K562 (cell line): ENCODE results near the gene SPZ1. TPM values are rescaled to one million over a fixed set of nuclear protein-coding genes. Genes with fewer than 3 reads are reported as not detected.

Source experiments
- ATAC-seq: fragments of 200-7000 bp; cut with Tn5 transposase; 3 replicates; pipeline ENCODE4 v1.9.1; 2020; ENCODE audit warnings: moderate library complexity
- BruUV-seq: library from RNA; stranded (reverse); fragments of 400-500 nt; replicated peaks from 2 replicates; lab custom pipeline; 2021; lab: Mats Ljungman, UMichigan
- CTCF ChIA-PET: fragments of 300-600 bp; formaldehyde crosslinking; extraction: SDS; loops from one replicate; lab custom pipeline; 2021; ENCODE audit warnings: low intra/inter-chr PET ratio; lab: Yijun Ruan, JAX
- POLR2A ChIA-PET: fragments of 300-600, 350-650 bp; sonication (Branson Sonifier 250); formaldehyde crosslinking; extraction: SDS; loops from one replicate; lab custom pipeline; 2021; ENCODE audit warnings: antibody characterized with exemption, inconsistent platforms; lab: Yijun Ruan, JAX
- DNase-seq, 4 experiments: peaks; one replicate each; pipeline versions ENCODE4 v3.0.0 to v3.0.0-alpha.2; 2011 to 2018; ENCODE audit warnings: low spot score in 3 of 4, mixed read lengths in 3 of 4; ENCODE audit errors: extremely low read depth in 1 of 4
- FAIRE-seq: peaks from 2 replicates; lab custom pipeline; 2011; peaks lifted over from hg19 to GRCh38; lab: Jason Lieb, UNC
- H2AFZ ChIP-seq: 2 replicates; pipeline ENCODE4 v1.6.0; 2011; ENCODE audit warnings: low read depth, low read length, control low read depth, inconsistent platforms
- H3K27ac ChIP-seq: fragments of 200-600 bp; 3 replicates; pipeline ENCODE4 v1.8.0; 2011; ENCODE audit warnings: low read depth, mild to moderate bottlenecking, control low read depth, inconsistent platforms, low read length, moderate library complexity, mixed read lengths; ENCODE audit errors: extremely low read depth
- H3K27me3 ChIP-seq, 2 experiments: fragments of 300-600 bp in 1 of 2; 2 replicates in 1 of 2; 3 replicates in 1 of 2; pipeline versions ENCODE4 v1.6.0 to v1.8.0; 2011; ENCODE audit warnings: inconsistent platforms in 2 of 2, low read length in 2 of 2, mild to moderate bottlenecking in 1 of 2, mixed read lengths in 1 of 2, moderate library complexity in 1 of 2; ENCODE audit not compliant: control insufficient read depth in 2 of 2, insufficient read depth in 2 of 2
- H3K36me3 ChIP-seq: fragments of 300-600 bp; 3 replicates; pipeline ENCODE4 v1.8.0; 2011; ENCODE audit warnings: mild to moderate bottlenecking, low read length, inconsistent platforms; ENCODE audit not compliant: control insufficient read depth, insufficient read depth
- H3K4me1 ChIP-seq, 2 experiments: fragments of 200-600 bp in 1 of 2; replicated peaks in 1 of 2; 2 replicates in 1 of 2; 3 replicates in 1 of 2; pipeline versions ENCODE4 v1.5.1 to v1.8.0; 2011; ENCODE audit warnings: inconsistent platforms in 2 of 2, low read length in 2 of 2, mild to moderate bottlenecking in 1 of 2, mixed read lengths in 1 of 2, moderate library complexity in 1 of 2; ENCODE audit not compliant: control insufficient read depth in 2 of 2, insufficient read depth in 2 of 2
- H3K4me2 ChIP-seq: 2 replicates; pipeline ENCODE4 v1.6.1; 2011; ENCODE audit warnings: low read length, control low read depth, inconsistent platforms, mixed read lengths; ENCODE audit not compliant: insufficient read depth
- H3K4me3 ChIP-seq: fragments of 200-600 bp; sonication (generic), shearing (Covaris generic); 2 replicates; pipeline ENCODE4 v1.5.1; 2016; ENCODE audit warnings: control low read depth, inconsistent platforms
- H3K79me2 ChIP-seq: fragments of 200-600 bp; 3 replicates; pipeline ENCODE4 v1.8.0; 2011; ENCODE audit warnings: low read length, inconsistent platforms; ENCODE audit not compliant: control insufficient read depth, insufficient read depth
- H3K9ac ChIP-seq, 2 experiments: 2 replicates each; pipeline versions ENCODE4 v1.6.0 to v1.6.1; 2011; ENCODE audit warnings: low read depth in 2 of 2, low read length in 2 of 2, control low read depth in 1 of 2, inconsistent platforms in 1 of 2, mild to moderate bottlenecking in 1 of 2, mixed read lengths in 1 of 2; ENCODE audit not compliant: insufficient read depth in 1 of 2
- H3K9me1 ChIP-seq: one replicate; pipeline ENCODE4 v1.6.0; 2011; ENCODE audit warnings: inconsistent platforms, mild to moderate bottlenecking, low read length, moderate library complexity; ENCODE audit not compliant: control insufficient read depth, insufficient read depth
- H3K9me3 ChIP-seq: replicated peaks from 2 replicates; pipeline ENCODE4 v1.5.1; 2011; ENCODE audit warnings: low read depth, low read length, inconsistent platforms; ENCODE audit not compliant: control insufficient read depth, insufficient read depth
- H4K20me1 ChIP-seq: replicated peaks from 2 replicates; pipeline ENCODE4 v1.6.1; 2011; ENCODE audit warnings: low read length, inconsistent platforms, mixed read lengths; ENCODE audit not compliant: control insufficient read depth, insufficient read depth
- MEF2A ChIP-seq: IDR thresholded peaks from 2 replicates; pipeline ENCODE4 v1.6.1; 2011; ENCODE audit warnings: low read depth, mild to moderate bottlenecking, low read length, moderate library complexity; ENCODE audit not compliant: control insufficient read depth
- SOX6 ChIP-seq: fragments of 450-650 bp; IDR thresholded peaks from 2 replicates; pipeline ENCODE4 v1.6.1; 2014; ENCODE audit warnings: mild to moderate bottlenecking
- TRIM24 ChIP-seq, 2 experiments: fragments of 450-650 bp; IDR thresholded peaks; 2 replicates each; pipeline ENCODE4 v1.6.1; 2016
- ZBTB1 ChIP-seq: sonication (generic); formaldehyde crosslinking; IDR thresholded peaks from 2 replicates; pipeline ENCODE4 v1.8.1; 2023; ENCODE audit warnings: missing genetic modification reagents, low read depth, mild to moderate bottlenecking, borderline replicate concordance
- ZKSCAN3 ChIP-seq: fragments of 250-450 bp; sonication (Bioruptor Pico); IDR thresholded peaks from 2 replicates; pipeline ENCODE4 v1.4.0; 2020
- ZNF212 ChIP-seq: fragments of 450-650 bp; formaldehyde crosslinking; IDR thresholded peaks from 2 replicates; pipeline ENCODE4 v1.4.0; 2020; ENCODE audit warnings: mild to moderate bottlenecking
- ZNF23 ChIP-seq: fragments of 250-450 bp; sonication (Bioruptor Pico); IDR thresholded peaks from 2 replicates; pipeline ENCODE4 v1.4.0; 2020; ENCODE audit warnings: mild to moderate bottlenecking
- ZNF707 ChIP-seq: fragments of 250-450 bp; sonication (Bioruptor Pico); conservative IDR thresholded peaks from 2 replicates; pipeline ENCODE4 v1.8.0; 2022; ENCODE audit warnings: inconsistent platforms, mild to moderate bottlenecking, moderate library complexity
- WGBS: fragments of 100-300 bp; shearing (Covaris generic); methylation state at CpG from one replicate; pipeline ENCODE4 v1.1.6; 2016; ENCODE audit warnings: low coverage, mixed read lengths; ENCODE audit not compliant: insufficient coverage; ENCODE audit errors: missing lambda C conversion rate; 5-methylcytosine and 5-hydroxymethylcytosine counted together
- in situ Hi-C: fragments of 300-500 bp; cut with MboI; formaldehyde crosslinking; loops from 4 replicates; pipeline ENCODE4 v1.15.0; 2018; ENCODE audit warnings: inconsistent platforms, mixed read lengths
- intact Hi-C: fragments of 100-400 bp; cut with micrococcal nuclease; formaldehyde crosslinking; loops from 2 replicates; pipeline ENCODE4 v1.14.2; 2022
- polyA plus RNA-seq, 8 experiments: library from polyadenylated mRNA; depleted of rRNA in 4 of 8; stranded (reverse) in 5 of 8; unstranded in 3 of 8; fragments of >200 nt; fragmentation: Nextera tagmentation in 2 of 8; fragmentation: Illumina TruSeq in 1 of 8; extraction: Ambion mirVana in 2 of 8; extraction: Trizol in 1 of 8; gene quantifications; 2 replicates each; pipeline versions ENCODE4 v1.2.1 to v1.2.3, GENCODE V29; 2011 to 2014; ENCODE audit warnings: inconsistent platforms in 1 of 8, missing spikeins in 1 of 8
- total RNA-seq, 7 experiments: library from RNA; depleted of rRNA in 6 of 7; stranded (reverse); fragments of >200 nt in 6 of 7; fragmentation: Illumina TruSeq in 2 of 7; extraction: Trizol in 2 of 7; gene quantifications; 2 replicates each; pipeline versions ENCODE4 v1.2.1 to v1.2.3, GENCODE V29; 2011 to 2021; ENCODE audit warnings: low replicate concordance in 1 of 7
- TF ChIP-seq, protein P1 (sequence below), 2 experiments: fragments of 450-650 bp in 1 of 2; sonication (generic) in 1 of 2; formaldehyde crosslinking in 1 of 2; IDR thresholded peaks; 2 replicates each; pipeline versions ENCODE4 v1.7.1 to v1.9.0; 2016 to 2022; ENCODE audit warnings: inconsistent platforms in 1 of 2, mild to moderate bottlenecking in 1 of 2, missing genetic modification reagents in 1 of 2
- TF ChIP-seq, protein P2 (sequence below), 2 experiments: fragments of 450-650 bp; IDR thresholded peaks; 2 replicates each; pipeline ENCODE4 v1.6.1; 2018; ENCODE audit warnings: mild to moderate bottlenecking in 2 of 2, low read depth in 1 of 2; ENCODE audit not compliant: partially characterized antibody in 2 of 2

Gene SPZ1
- total and polyA plus RNA-seq, 9 of the 15 experiments (the other 6 are each of a cell fraction or from before 2014, with no cell fraction given) = not detected

DNA sequence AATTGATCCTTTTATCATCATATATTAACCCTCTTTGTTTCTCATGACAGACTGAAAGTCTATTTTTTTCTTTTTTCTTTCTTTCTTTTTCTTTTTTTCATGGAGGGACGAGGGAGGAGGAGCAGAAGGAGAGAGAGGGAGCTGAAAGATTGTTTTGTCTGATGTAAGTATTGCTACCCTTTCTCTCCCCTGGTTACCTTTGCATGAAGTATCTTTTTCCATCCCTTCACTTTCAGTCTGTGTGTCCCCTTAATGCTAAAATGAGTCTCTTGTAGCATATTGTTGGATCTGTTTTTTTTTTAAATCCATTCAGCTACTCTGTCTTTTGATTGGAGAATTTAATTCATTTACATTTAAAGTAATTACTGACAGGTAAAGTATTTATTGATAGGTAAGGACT, 36.4 kb upstream of the SPZ1 start:
- Histone ChIP-seq H4K20me1 (no peaks in the 10 kb centered on the region), H2AFZ (no peak overlapping the region), H3K4me3 (no peak overlapping the region), H3K9ac (no peak overlapping the region), H3K4me2 (no peak overlapping the region), H3K79me2 (no peaks in the 10 kb centered on the region), H3K27ac (no peak overlapping the region), H3K4me1 (no peaks in the 10 kb centered on the region), H3K27me3 (peaks cover 3 to 19% of the 10 kb centered on the region in 2 experiments; a peak in 3 of 5 replicates), H3K9me1 (no peaks in the 10 kb centered on the region), H3K36me3 (no peaks in the 10 kb centered on the region), H3K9me3 (no peaks in the 10 kb centered on the region)
- ChIA-PET CTCF (no interaction called here), POLR2A (no interaction called here)
- no CpG with 5 or more reads among the region's 1 CpG for WGBS
- BruUV-seq = no TSS peak
- FAIRE-seq = no peak
- no peak for DNase-seq
- in situ Hi-C loops (no loop called here), intact Hi-C loops (no loop called here)
- ATAC-seq = no peak
- TF ChIP-seq ZNF707 (CRISPR knock-in tag) = no peak
- no peak for TF ChIP-seq ZBTB1
- TF ChIP-seq, protein P1, sequence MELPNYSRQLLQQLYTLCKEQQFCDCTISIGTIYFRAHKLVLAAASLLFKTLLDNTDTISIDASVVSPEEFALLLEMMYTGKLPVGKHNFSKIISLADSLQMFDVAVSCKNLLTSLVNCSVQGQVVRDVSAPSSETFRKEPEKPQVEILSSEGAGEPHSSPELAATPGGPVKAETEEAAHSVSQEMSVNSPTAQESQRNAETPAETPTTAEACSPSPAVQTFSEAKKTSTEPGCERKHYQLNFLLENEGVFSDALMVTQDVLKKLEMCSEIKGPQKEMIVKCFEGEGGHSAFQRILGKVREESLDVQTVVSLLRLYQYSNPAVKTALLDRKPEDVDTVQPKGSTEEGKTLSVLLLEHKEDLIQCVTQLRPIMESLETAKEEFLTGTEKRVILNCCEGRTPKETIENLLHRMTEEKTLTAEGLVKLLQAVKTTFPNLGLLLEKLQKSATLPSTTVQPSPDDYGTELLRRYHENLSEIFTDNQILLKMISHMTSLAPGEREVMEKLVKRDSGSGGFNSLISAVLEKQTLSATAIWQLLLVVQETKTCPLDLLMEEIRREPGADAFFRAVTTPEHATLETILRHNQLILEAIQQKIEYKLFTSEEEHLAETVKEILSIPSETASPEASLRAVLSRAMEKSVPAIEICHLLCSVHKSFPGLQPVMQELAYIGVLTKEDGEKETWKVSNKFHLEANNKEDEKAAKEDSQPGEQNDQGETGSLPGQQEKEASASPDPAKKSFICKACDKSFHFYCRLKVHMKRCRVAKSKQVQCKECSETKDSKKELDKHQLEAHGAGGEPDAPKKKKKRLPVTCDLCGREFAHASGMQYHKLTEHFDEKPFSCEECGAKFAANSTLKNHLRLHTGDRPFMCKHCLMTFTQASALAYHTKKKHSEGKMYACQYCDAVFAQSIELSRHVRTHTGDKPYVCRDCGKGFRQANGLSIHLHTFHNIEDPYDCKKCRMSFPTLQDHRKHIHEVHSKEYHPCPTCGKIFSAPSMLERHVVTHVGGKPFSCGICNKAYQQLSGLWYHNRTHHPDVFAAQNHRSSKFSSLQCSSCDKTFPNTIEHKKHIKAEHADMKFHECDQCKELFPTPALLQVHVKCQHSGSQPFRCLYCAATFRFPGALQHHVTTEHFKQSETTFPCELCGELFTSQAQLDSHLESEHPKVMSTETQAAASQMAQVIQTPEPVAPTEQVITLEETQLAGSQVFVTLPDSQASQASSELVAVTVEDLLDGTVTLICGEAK (IDR thresholded peaks at IDR 0.05) = no peak
- TF ChIP-seq, protein P1 (CRISPR knock-in tag; IDR thresholded peaks at IDR 0.05) = no peak
- no peak for TF ChIP-seq TRIM24 (IDR thresholded peaks at IDR 0.05)
- TF ChIP-seq MEF2A = no peak
- no peak for TF ChIP-seq ZNF23 (CRISPR knock-in tag)
- TF ChIP-seq ZKSCAN3 (CRISPR knock-in tag) = no peak
- TF ChIP-seq ZNF212 = no peak
- no peak for TF ChIP-seq SOX6
- TF ChIP-seq, protein P2, sequence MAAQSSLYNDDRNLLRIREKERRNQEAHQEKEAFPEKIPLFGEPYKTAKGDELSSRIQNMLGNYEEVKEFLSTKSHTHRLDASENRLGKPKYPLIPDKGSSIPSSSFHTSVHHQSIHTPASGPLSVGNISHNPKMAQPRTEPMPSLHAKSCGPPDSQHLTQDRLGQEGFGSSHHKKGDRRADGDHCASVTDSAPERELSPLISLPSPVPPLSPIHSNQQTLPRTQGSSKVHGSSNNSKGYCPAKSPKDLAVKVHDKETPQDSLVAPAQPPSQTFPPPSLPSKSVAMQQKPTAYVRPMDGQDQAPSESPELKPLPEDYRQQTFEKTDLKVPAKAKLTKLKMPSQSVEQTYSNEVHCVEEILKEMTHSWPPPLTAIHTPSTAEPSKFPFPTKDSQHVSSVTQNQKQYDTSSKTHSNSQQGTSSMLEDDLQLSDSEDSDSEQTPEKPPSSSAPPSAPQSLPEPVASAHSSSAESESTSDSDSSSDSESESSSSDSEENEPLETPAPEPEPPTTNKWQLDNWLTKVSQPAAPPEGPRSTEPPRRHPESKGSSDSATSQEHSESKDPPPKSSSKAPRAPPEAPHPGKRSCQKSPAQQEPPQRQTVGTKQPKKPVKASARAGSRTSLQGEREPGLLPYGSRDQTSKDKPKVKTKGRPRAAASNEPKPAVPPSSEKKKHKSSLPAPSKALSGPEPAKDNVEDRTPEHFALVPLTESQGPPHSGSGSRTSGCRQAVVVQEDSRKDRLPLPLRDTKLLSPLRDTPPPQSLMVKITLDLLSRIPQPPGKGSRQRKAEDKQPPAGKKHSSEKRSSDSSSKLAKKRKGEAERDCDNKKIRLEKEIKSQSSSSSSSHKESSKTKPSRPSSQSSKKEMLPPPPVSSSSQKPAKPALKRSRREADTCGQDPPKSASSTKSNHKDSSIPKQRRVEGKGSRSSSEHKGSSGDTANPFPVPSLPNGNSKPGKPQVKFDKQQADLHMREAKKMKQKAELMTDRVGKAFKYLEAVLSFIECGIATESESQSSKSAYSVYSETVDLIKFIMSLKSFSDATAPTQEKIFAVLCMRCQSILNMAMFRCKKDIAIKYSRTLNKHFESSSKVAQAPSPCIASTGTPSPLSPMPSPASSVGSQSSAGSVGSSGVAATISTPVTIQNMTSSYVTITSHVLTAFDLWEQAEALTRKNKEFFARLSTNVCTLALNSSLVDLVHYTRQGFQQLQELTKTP (IDR thresholded peaks at IDR 0.05; ENCODE audit: low read depth in 1 of 2, partially characterized antibody in 2 of 2) = no peak
